Cardiac fibroblast (primary cell): ENCODE measurements around the gene USP15.

ENCODE experiments used
- DNase-seq, 2 donors: peaks; one replicate each; pipeline versions ENCODE4 v3.0.0 to v3.0.0-alpha.2; 2010; ENCODE audit warnings: low read depth in 2 of 2
- H3K4me3 ChIP-seq, 2 donors: replicated peaks in 1 of 2; 1 replicate in 1 of 2; 2 replicates in 1 of 2; pipeline ENCODE4 v1.5.1; 2011; ENCODE audit warnings: low read depth in 2 of 2, low read length in 2 of 2, mild to moderate bottlenecking in 2 of 2, moderate library complexity in 1 of 2
- TF ChIP-seq, protein P1 (sequence below): IDR thresholded peaks from one replicate; pipeline ENCODE4 v1.5.1; 2011; ENCODE audit warnings: low read depth, mild to moderate bottlenecking, low read length, inconsistent platforms

USP15 gene

DNA sequence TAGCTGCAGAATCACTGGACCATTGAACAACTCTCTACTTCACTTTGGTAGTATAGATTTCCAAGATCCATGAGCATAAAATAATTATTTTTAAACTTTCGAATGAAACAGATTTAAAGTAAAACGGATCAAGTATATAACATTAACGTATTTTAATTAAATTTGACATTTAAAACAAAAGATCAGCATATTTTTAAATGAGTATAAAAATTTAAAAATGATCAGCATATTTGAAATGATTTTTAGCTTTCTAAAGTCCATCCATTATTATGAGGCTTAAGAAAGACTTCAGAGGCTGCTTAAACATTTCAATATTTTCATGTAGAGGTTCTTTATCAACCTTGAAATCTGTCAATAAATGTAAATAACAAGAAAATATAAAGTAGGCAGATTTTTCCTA is 5.2 kb upstream of the USP15 start:
- TF ChIP-seq, protein P1, sequence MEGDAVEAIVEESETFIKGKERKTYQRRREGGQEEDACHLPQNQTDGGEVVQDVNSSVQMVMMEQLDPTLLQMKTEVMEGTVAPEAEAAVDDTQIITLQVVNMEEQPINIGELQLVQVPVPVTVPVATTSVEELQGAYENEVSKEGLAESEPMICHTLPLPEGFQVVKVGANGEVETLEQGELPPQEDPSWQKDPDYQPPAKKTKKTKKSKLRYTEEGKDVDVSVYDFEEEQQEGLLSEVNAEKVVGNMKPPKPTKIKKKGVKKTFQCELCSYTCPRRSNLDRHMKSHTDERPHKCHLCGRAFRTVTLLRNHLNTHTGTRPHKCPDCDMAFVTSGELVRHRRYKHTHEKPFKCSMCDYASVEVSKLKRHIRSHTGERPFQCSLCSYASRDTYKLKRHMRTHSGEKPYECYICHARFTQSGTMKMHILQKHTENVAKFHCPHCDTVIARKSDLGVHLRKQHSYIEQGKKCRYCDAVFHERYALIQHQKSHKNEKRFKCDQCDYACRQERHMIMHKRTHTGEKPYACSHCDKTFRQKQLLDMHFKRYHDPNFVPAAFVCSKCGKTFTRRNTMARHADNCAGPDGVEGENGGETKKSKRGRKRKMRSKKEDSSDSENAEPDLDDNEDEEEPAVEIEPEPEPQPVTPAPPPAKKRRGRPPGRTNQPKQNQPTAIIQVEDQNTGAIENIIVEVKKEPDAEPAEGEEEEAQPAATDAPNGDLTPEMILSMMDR, result no peak
- no peak overlapping the region for H3K4me3 ChIP-seq
- DNase-seq, result no peak

DNA sequence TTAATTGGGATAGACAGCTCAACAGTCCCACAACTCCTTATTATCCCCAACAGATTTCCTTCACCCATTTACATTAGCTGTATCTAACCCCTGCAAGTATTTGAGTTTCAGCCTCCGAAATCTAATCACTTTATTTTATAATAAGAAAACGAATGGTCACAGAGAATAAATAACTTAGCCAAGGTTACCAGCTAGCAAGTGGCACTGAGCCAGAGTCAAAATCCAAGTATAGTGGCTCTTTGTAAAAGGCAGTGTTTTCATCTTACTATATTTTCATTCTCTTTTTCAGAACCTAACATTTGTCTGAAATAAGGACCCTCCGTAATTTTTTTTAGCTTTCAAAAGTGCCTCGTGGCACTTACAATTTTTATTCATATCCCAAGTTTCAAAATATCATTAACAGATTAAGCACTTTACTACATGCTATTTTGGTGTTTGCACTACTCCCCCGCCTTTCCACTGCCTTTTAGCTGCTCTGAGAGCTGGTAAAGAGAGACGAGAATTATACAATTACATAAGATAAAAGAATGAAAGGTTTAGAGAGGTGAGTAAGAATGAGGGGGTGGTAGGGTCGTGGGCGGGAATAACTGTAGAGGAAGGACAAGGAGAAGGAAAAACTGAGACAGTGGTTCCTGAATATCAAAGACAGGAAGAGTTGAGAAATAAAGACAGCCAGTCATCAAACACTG is 3.7 kb upstream of the USP15 start:
- DNase-seq, result peak; percentile 34 to 55
- no peak overlapping the region for H3K4me3 ChIP-seq
- TF ChIP-seq, protein P1, result no peak

DNA sequence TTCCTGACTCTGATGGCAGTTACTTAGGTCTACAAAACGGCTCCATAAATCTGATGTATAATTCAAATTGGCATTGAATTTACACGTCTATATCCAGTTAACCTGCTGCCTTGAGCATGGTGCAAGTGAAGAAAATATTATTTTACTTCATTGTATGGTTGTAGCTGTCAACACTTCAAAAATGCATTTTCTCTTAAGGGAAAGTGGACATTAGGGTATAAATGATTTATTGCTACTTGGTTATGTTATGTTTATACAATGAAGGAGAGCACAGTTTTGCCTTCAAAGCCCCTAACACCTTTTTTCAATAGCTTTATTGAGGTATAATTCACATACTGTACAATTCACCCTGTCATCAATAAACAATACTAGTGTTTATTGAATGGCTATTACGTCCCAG is 2.0 kb upstream of the USP15 start:
- DNase-seq, result no peak
- H3K4me3 ChIP-seq, result no peak overlapping the region
- TF ChIP-seq, protein P1, result no peak

DNA sequence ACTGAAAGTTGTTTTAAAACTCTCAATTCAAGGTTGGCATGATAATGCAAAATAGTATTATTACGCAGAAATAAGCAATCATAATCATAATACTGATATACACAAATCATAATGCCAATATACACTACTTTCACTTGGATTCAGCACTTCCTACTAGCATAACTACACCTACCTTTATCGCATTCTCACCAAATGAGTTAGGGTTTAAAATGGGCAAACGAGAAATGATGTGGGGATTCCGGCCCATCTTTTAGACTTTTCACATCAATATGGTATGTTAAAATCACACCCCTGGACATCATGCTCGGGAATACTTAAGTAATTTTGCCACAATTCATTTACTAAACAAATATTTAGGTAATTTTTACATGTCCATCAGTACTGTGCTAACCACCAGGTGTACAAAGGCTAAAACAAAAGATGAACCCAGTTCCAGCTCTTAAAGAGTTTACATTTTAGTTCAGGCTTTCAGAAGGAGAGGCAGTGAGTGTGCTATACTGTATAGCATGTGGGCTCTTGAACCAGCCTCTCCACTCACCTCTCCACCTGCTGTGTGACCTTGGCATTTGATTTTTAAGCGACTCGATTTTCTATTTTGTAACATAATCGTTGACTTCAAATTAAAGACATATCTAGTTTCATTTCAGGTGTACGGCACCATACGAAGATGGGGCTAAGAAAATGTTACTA is 1.1 kb upstream of the USP15 start:
- TF ChIP-seq, protein P1, result no peak
- DNase-seq, result no peak
- peak overlapping the region; percentile 86 to 98 for H3K4me3 ChIP-seq

DNA sequence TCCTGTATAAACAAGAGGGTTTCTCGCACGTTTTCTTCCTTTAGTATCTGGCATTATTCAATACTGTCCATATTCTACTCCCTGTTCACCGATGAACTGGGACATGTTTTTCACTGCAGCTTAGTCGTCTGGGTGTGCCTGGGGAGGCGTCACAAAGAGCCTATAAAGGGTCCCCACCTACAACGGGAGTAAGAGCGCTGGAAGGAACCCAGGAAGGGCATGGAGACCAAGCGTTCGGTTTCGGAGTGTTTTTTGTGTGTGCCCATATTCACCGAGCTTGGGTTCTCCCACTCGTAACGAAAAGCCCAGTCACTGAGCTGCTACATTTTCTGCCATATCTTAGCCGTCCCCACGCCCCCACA is 592 bp upstream of the USP15 start:
- peak overlapping the region; percentile 86 to 98 for H3K4me3 ChIP-seq
- TF ChIP-seq, protein P1, result no peak
- no peak for DNase-seq

DNA sequence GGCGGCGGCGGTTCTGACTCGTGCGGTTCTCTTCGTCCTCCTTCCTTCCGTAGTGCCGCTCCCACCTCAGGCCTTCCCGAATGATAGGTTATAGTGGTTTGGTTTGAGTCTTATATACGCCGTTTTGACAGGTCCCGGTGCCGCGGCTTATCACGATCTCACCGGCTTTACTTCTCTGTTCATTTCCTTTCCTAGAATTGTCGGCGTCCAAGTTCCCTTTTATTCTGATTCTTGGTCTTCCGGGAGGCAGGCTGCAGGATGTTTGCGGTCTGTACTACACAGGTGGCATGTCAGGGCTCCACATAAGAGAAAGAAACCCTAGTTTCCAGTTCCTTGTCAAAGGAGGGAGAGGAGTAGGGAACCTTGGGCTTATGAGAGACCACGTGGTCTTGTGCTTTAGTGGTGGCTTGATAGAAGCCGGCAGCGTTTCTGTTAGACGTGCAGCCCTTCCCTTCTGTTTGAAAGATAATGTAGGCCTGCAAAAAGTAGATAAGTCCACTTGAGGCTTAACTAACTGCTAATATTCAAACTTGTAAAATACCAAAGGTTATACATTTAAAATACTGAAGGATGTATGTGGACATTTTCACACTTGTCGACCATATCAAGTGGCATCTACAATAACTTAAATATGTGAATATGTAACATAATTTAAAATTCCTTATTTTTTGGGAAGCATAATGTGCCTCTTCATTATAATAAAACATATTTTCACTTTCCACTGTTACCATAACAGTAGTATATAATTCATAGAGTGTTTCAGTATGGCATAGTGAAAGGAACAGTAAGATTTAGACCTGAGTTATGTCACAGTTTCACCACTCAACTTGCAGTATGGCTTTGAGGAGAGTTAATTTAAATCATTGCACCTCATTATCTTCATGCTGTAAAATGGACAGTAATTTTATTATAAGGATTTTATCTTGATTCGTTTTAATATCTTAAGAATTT is 804 bp downstream of the USP15 start:
- H3K4me3 ChIP-seq, result peak overlapping the region; percentile 86 to 98
- peak; percentile 45 to 52 for DNase-seq
- TF ChIP-seq, protein P1, result no peak
